NCI-H2029 treated with DMSO at 0.1 percent for 48 hours (cell line): Measurements from ENCODE around the gene SH3PXD2B.

Experiments used
- DNase-seq: peaks from one replicate; lab custom pipeline; 2025; lab: John Stamatoyannopoulos, UW

SH3PXD2B gene

GRCh38 chr5:172454358-172455086 lies at the start of gene SH3PXD2B:
Gene SH3PXD2B, minus strand, starts transcription at chr5:172454525. Its CDS starts 173 bp downstream, at chr5:172454352.
- no peak for DNase-seq

DNA sequence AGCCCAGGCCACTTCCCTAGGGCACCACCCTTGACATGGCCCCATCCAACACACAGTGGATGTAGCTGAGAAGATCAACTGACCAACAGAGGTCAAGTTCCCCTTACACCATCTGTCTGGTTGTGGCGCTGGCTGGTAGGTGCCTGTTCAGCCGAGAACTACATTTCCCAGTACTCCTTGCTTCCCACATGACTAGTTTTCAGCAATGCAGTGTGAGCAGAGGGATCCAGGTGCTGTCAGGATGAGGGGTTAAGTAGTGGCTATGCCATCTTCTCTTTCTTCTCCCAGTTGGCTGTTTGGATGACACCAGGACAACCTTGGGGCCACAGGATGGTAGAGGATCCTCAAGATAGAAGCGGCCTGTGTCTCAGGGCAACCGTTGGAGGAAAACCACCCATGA lies 48.6 kb upstream of the SH3PXD2B start:
- no peak for DNase-seq

- DNase-seq: no peak
Measured at GRCh38 chr5:172502410-172502809, 48.1 kb upstream of the SH3PXD2B start.

GRCh38 chr5:172501708-172502320 lies 47.5 kb upstream of the SH3PXD2B start:
- no peak for DNase-seq

DNA sequence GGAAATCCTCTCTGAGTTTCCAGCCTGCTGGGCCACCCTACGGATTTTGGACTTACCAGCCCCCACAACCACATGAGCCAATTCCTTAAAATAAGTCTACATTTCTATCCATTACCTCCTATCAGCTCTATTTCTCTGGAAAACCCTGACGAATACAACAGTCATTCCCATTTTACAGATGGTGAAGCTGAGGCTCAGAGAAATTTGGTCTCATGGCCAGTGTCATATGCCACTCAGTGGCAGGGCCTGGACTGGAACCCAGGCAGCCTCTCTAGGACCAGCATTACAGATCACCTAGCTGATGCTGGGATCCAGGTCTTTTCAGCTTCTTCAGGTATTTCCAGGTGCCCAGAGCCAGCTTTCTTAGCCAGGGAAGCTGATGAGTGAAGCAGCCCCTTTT lies 45.0 kb upstream of the SH3PXD2B start:
- no peak for DNase-seq

GRCh38 chr5:172498431-172499129 lies 44.3 kb upstream of the SH3PXD2B start:
- DNase-seq: no peak

DNA sequence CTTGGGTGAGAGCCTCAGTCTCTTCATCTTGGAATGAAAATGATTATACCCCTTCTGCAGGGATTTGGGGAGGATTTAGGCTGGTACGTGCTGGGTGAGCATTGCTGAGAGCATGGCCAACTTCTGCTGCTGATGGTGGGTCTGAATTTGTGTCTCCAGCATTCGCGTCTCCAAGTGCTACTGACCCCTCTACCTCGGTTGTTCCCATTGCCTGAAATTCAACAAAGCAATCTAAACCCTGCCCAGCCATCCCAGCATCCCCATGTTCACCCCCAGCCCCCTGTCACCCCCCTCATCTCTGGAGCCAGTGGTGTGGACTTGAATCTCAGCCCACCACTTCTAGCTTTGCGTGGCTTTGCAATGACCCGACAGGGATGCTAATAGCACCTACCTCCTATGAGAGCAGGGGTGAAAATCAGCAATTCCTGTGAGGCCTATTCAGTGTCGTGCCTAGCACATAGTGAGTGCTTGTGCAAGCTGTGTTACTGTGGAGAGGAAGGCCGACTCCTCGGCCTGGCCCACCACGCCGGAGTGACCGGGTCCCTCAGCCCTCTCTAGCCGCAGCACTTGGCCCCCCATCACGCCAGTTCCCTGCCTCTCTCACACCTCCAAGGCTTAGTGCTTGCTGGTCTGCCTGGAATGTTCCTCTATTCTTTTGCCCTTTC lies 43.4 kb upstream of the SH3PXD2B start:
- no peak for DNase-seq

GRCh38 chr5:172496671-172497371 lies 42.5 kb upstream of the SH3PXD2B start:
- no peak for DNase-seq

DNA sequence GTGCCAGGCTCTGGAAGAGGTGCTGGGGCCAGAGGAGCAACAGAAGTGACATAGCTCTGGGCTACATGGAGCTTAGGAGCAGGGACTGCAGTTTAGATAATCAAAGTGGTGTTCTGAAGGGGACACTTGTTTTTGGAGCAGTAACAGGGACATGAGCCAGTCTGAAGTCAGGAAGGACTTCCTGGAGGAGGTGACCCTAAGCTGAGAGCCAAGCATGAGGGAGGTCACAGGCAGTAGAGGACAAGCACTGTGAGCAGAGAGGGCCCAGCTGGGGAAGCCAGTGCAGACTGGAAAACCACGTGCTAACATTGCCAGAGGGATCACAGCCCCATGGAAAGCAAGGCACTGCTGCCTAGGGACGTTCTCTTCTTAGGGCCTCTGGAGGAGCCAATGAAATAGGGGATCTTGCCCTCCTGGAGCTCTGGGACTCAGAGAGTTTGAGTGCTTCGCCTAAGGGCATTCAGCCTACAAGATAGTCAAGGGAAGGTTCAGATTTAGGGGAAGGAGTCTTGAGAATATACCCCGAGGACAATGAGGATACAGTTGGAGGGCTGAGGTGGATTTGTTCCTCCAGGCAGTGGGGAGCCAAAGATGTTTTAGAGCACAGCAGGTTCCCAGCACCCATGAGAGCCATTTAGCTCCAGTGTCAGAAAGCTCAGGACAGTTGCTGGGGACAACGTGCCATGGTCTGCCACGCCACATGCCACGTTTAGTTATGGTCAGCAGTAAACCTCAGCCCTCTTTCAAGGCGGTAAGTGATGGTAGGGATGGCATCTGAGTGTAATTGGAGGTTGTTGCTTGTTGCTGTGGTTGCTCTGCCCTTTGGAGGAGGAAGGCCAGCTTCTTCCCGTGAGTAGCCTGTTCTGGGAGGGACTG lies 40.5 kb upstream of the SH3PXD2B start:
- no peak for DNase-seq

DNA sequence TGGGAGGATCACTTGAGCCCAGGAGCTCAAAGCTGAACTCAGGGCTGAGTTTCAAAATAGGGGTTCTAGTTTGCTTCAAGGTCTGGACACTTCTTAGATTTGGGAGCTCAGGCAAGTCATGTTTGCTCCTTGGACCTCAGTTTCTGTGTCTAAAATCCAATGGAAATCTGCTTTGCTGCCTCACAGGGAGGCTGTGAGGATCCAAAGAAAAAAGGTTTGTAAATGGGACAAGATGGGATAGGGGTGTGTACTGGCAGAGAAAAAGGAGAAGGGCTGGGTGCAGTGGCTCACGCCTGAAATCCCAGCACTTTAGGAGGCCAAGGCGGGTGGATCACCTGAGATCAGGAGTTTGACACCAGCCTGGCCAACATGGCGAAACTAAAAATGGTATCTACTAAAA lies 39.6 kb upstream of the SH3PXD2B start:
- no peak for DNase-seq

- DNase-seq: no peak
Measured at GRCh38 chr5:172493461-172493860, 39.1 kb upstream of the SH3PXD2B start.

GRCh38 chr5:172493002-172493401 lies 38.7 kb upstream of the SH3PXD2B start:
- no peak for DNase-seq

DNA sequence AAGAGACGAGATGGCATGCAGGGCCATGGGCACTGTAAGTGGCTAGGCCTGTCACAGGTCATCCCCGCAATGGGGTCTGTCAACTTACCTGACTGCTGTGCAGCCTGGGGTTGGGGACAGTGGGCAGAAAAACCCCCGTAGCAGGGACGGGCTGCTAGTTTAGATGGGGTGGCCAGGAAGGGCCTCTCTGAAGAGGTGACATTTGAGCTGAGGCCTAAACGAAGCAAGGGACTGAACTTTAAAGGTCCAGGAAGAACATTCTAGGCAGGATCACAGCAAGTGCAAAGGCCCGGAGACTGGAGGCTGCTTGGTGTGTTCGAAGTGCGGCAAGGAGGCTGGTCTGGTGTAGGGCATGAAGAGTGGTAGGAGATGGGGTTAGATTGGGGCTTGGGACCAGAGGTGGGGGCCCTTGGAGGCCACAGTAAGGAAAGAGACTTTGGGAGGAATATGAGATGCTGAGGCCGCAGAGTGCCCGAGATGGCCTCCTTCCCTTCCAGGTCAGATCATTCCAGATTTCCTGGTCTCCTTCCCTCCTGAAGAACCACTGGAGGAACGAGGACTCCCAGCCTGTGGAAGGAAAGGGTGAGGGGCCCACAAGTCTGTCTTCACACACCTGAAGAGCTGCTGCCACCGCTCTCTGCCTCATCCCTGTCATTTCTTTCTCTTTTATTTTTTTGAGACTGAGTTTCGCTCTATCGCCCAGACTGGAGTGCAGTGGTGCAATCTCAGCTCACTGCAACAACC lies 37.9 kb upstream of the SH3PXD2B start:
- DNase-seq: no peak

DNA sequence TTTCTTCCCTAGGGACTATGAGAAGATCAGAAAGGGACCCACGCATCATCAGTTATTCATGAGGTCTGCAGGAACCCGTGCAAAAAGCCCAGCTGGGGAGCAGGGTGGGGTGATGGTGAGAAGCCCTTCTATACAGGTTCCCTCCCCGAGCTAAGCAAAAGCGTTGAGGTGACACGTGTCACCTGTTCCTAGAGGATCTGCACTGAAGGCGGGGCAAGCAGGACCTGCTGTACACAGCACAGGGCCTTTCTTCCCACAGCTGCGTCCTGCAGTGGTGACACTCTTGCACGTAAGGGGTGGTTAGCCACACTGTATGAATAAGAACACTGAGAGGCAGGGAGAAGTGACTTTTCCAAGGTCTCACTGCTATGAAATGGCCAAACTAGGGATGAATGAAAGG lies 37.2 kb upstream of the SH3PXD2B start:
- no peak for DNase-seq

DNA sequence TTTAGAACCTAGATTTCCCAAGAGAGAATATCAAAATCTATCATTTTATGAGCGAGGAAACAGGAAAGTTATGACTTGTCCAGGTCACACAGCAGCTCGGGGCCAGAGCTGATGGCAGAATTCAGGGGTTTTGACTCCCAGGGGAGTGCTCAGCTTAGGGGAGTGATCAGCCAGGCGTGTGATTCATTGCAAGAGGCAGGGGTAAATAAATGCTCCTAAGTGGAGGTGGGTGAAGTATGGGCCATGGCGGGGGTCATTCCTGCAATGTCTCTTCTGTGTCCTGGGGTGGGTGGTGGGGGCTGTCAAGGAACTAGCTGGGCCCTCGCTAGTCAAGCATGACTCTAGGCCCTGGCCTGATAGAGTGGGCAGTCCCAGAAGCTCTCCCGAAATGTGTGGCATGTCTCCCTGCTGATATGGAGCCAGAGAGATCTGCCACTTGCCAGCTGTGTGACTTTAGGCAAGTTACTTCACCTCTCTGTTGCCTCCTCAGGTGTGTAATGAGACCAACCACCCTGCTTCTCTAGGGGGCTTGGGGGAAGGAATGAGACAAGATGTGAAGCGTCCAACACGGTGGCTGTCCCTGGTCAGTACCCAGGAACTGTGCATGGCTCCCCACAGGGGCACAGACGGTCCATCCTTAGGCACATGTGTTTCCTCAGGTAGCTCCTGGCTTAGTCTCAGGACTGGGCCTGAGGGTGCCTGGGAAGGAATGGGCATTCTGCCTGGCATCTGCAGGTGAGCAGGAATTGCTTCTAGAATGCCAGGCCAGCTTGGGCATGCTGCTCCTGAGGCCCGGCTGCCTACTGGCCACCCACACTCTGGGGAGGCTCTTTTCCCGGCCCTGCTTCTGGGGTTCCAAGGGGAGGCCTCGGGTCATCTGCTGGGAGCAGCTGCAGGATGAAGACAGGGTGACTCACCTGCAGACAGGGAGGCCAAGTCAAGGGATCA lies 36.5 kb upstream of the SH3PXD2B start:
- no peak for DNase-seq

DNA sequence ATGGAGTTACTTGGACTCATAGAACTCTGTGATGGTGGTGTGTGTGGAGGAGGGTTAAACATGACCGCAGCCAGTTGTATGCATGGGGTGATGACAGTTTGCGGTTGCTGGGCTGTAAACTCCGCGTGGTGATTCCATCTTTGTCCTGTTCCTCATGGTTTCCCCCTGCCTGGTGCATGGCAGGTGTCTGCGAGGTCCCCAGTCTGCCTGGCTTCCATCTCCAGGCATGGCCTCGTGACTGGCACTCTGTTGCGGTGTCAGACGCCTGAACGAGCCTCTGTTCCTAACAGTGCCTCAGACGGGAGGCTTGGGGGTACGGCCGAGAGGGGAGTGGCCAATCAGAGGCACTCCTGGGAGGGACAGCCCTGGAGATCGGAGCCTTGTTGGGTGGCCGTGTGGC lies 33.9 kb upstream of the SH3PXD2B start:
- no peak for DNase-seq

DNA sequence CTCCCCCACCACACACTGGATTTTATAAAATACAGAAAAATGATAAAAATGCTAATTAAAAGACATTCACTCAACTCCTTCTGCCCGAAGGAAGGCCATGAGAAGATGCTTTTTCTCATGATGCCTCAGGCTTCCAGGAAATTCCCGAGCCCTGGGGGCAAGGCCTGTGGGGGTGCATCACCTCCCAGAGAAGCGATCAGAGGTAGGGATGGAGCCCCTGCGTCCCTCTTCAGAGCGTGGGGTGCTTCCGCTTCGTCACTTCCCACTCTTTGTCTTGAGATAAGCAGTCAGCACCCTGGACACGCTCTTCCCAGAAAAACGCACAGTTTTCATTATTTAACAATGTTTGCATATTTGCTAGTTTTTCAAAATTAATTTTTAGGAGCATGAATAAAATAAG lies 33.3 kb upstream of the SH3PXD2B start:
- DNase-seq: no peak

DNA sequence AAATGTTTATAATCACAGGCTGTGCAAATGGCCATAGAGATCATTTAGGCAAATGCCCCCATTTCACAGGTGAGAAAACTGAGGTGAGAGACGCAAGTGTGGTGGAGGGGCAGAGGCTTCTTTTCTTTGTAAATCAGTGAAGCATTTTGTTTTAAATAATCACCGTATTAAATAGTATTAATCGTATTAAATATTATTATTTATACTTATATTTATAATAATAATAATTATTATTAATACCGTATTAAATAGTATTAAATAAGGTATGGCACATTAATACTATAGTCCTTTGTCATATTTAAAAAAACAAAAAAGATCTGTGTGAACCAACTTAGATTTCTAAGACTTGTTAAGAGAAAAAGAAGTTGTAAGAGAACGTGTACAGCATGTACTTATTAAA lies 32.6 kb upstream of the SH3PXD2B start:
- DNase-seq: no peak

GRCh38 chr5:172486451-172486850 lies 32.1 kb upstream of the SH3PXD2B start:
- DNase-seq: no peak
